NOMO-1 (cell line): ENCODE measurements around the gene DBX1.
A peak's percentile ranks its signal among the peaks of the same experiment; 100 is the strongest.

Experiments
- DNase-seq, 2 experiments: peaks; one replicate each; lab custom pipeline; 2025; ENCODE audit not compliant: unreplicated experiment in 2 of 2; lab: John Stamatoyannopoulos, UW

The DBX1 gene

DNA sequence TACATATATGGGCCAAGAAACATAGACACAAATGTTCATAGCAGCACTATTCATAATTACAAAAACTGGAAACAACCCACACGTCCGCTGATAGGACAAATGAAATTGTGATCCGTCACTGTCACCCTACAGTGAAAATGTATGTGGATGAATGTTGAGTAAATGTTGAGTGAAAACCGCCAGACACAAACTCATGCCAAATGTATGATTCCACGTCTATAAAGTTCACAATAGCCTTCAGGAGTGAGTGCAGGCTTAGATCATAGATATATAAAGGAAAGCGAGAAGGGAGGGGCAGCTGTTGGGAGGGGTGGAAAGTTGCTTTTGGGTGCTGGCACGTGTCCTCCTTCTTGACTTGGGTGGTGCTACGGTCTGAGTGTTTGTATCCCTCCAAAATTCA is 33.6 kb downstream of the DBX1 start:
- DNase-seq: no peak

DNA sequence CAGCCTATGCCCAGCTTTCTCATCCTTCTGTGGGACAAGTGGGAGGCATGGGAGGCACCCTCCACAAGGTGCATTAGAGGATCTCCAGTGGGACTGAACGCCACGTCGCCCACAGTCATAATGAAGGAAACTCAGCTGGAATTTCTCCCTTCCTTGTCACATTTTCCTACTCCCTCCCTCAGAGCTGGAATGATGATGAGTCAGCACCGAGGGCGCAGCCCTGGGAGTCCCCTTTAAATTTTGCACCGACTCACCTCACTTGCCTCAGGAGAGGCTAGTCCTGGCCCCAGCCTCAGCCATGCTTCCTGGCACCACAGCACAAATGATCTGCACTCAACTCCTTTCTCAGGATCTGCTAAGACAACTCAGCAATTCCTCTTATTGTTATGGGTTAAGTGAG is 34.3 kb downstream of the DBX1 start:
- DNase-seq: no peak

DNA sequence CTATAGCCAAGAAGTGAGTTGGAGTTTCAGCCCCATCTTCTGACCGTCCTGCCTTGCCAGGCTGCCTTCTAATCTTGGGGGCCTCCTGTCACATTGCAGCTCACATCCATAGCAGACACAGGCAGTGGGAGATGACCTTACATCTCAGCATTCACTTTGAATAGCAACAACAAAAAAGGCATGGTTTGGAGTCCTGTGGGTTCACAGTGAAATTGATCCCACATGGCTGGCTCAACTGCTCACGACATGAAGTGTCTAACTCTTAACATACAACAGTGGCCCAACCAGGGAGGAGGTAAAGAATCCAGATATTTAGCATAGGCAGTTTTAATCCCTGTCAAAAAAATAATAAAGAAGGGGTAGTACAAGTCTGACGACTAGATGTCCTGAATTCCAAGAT is 38.1 kb downstream of the DBX1 start:
- no peak for DNase-seq

DNA sequence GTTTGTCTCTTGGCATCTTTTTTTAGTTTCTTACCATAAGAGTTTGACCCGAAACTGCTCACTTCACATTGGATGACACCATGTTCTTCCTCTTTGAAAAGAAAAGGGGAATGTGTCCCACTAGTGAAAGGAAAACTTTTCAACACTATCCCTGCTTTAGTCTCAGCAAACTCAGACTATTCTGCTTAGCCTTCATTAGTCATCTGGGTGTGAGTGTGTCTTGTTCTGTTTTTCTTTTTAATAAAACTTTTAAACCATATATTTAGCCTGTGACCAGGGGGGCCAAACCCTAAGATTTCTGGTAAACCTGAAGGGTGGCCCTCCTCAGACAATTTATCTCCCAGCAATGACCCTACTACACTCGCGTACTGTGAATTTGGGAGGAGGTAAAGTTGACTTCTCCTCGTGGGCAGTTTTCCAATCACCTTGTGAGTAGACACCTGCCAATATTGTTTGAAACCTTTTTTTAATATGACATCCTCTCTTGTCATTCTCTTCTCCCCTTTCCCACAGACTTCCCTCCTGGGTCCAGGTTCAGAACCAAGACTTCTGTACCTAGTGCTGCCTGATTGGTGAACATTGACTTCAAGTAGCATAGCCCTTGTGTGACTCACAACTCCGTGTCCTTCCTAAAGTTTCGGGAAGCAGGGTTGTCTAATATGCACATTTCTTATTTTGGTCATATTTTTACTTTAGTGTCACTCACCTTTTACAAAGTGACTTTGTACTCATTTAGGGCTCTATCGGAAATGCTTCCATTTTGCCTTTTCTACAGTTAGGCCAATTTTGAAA is 39.9 kb downstream of the DBX1 start:
- no peak for DNase-seq

DNA sequence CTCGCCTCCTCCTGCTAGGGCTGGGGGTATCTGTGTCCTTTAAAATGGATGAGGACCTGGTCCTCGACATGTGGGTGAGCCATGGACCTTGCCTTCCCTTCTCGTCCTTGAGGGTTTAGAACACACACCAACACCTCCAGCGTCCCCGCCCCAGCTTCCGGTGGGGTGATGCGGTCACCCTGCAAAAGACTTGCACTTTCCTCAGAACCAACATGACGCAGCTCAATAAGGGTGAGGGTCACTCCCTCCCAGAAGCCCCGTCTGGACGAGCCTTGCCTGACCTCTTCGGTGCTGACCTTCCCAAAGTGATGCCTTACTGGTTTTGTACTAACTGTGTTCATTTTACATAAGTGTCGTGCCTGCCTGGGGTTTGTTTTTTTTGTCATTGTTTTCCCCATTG is 41.0 kb downstream of the DBX1 start:
- DNase-seq: no peak

DNA sequence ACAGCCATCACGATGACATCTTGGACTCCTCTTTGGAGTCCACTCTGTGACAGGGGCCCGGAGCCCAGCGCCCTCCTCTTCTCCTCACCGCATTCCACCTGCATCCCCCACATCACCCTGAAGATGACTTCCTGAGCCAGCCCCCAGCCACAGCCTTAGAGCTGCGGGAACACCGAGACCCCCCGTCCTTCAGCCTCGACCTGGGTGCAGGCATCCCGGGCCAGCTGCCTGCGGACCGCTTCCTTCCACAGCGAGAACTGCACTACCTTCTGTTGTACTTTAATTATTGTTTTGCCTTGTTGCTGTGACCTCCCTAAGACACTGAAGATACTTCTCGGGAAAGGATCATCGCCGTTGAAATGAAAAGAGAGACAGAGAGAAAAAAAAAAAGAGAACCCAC is 42.1 kb downstream of the DBX1 start:
- DNase-seq: no peak

DNA sequence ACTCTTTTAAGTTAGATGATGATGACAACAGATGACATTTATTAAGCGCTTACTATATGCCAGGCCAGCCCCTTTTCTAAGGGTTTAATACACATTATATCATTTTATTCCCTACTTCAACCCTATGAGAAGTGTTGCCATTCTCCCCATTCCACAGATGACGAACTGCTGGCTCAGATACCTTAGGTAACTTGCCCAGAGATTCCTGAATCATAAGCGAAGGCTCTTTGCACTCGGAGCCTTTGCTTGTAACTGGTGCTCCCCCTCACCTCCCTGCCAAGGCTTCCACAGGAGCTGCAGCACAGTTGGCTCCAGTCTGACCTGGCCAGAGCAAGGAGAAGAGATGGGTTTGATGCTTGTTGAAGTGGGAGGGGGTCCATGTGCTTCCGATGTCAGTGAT is 43.0 kb downstream of the DBX1 start:
- DNase-seq: no peak

DNA sequence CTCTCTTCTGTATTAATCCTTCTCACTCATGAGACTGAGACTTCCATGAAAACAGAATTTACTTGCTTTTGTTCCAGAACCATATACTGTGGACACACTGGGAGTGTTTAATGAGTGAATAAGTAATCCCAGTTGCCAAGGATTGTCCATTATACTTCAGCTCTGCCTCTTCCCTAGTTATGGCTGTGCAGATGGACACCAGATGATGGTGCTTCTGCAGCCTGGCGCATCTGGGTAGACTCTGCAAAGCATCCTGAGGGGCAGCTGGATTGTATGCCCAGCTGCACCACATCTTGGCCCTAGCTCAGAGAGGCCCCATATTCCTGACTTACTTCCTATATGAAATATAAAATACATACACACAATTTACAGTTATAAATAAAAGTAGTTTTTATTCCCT is 43.5 kb downstream of the DBX1 start:
- no peak for DNase-seq

DNA sequence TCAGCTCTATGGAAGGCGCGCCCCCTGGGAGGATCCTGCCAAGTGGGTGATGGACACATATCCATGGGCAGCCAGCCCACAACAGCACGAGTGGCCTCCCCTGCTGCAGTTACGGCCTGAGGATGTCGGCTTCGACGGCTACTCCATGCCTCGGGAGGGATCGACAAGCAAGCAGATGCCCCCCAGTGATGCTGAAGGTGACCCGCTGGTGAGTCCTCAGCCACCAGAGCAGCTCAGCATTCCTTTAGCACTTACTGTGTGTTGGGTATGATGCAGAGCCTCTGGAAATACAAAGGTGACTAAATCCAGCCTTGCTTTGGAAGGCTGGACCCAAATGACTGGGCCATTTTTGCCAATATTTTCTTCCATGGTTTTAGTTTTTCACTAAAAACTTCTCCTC is 45.7 kb downstream of the DBX1 start:
- DNase-seq: no peak

DNA sequence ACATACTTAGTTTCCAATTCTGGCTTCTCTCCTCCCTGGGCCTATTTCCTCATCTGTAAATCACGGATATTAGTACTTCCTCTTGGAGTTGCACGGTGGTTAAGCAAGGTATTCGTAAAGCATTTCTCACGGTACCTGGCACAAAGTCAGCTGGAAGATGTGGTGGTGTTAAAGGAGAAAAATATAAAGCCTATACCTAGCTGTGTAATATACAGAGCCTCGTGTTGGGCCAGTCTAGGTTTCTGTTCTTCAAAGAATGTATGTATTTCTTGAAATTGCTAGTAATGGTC is 47.2 kb downstream of the DBX1 start:
- peak in 1 of 2 experiments; percentile 7 for DNase-seq

DNA sequence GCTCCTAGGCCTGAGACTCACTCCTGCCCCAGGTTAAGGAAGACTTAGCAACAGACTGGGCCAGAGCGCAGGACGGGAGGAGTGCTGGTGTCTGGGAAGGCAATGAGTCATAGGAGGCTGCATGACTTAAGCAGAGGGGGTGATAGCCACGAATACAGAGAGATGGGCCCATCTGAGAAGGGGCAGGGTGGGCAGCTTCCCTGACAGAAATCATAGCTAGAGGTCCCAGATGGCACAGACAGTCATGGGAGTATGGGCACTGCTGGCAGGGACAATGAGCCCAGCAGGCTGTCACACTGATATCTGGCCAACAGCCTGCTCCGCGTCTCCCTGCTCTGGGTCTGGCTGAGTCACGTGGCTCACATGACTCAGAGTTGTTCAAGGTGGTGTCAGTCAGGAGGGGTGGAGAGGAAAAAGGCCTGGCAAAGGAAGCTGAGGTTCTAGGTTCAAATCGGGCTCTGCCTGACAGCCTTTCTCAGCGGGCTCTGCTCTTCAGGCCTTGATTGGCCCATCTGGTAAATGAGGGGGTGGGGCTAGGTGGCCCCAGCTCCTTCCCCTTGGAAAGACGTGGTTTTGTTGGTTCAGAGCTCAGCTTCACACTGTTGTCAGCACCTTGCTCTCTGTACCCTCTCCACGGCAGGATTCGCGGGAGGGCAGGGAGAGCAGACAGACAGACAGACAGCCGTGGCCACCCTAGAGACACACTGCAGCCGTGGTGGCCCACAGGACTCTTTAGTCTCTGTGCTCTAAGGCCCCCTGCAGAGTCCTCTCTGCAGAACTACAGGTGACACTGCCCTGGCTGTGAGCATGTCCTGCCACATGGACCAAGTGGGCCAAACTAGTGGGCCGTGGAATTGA is 47.8 kb downstream of the DBX1 start:
- DNase-seq: peak; percentile 52 to 64

DNA sequence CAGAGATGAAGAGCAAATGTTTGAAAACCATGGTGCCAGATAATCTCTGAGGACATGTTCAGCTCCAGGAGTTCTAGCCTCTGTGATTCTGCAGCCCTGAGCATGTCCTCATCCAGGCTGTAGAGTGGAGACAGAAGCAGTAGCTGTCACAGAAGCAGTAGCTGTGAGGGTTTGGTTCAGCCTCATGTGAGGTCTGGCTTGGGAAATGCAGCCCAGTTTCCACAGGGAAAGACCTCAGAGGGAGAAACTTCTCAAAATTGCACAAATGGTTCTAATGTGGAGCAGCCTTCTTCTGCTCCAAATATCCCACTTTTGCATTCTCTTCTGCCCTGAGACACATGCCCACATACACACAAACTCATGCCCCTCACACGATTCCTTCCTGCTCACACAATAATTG is 48.4 kb downstream of the DBX1 start:
- no peak for DNase-seq

DNA sequence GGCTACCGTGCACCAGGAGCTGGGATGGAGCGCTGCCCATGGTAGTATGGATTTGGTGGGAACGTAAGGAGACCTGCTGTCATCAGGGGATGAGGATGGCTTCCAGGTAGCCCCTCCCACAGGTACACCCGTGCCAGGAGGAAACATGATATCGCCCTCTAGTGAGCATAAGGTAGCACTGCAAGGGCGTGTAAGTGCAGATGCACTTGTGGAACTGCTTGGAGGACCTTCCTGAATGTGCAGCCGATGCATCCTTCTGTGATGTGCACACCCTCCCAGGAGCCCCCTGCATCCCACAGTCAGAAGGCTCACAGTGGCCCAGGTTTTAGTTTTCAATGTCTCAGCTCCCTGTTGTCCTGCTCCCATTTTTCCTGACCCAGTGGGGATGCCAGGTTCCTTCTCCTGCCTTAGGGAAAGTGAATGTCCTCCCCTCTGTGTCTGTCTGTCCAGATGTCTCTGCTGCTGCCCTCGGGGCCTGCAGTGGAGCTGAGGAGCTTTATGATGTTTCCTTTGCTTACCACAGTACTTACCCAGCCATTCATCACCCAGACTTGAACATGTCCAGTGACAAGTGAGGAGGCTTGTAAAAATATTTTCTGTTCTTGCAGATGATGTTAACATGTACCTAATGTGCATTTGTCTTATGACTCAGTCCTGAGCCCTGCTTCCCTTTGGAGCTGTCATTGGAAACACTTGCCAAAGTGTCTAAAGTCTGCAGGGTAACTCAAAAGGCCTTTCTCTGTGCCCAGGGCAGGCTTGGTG is 49.2 kb downstream of the DBX1 start:
- DNase-seq: peak in 1 of 2 experiments; percentile 32

DNA sequence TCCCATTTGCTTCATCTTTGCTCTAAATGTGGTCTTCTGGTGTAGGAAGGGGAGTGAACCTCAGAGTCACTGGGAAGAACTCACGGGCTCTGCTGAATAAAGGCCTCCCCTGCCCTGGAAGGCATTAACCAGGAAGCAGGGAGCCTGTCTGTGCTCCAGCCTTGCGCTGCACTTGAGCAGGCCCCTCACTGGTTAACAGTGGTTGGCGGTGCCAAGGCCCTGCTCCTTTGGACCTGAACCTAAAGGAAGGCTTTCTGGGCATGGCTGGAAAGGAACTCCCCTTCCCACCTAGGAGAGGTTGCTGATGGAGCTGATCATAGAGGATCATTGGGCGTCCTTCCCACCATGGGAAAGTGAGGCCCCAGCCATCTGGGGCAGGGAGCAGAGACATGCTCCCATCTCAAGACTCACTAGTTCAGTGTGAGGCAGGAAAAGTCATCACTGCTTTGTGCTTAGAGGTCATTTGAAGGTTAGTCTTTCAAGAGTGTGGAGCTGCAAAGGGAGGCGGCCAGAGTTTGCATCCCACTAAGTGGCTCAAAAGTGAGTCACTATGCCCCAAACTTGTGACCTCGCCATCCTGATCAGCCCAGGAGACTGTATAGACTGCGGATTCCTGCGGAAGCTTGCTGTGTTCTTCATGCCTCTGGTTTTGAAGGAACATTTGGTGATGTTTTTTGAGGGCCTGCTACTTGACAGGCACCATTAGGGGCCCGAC is 50.4 kb downstream of the DBX1 start:
- no peak for DNase-seq
